Measurements from ENCODE around the gene MOGAT1.

The MOGAT1 gene

GRCh38 chr2:222706616-222707015, 35.2 kb downstream of the MOGAT1 start:
- CTCF ChIA-PET = interaction anchor here (0.8 to 13.8 kb wide), 12 partner anchors 10 to 225 kb away, joined by 3 to 165 read pairs (median 8); no protein-coding TSS in a partner anchor

GRCh38 chr2:222707102-222707688, 35.7 kb downstream of the MOGAT1 start:
- POLR2A ChIA-PET = no interaction called here
- CTCF ChIA-PET = interaction anchor here (0.7 to 13.8 kb wide), 40 partner anchors 10 to 265 kb away, joined by 3 to 165 read pairs (median 4); no protein-coding TSS in a partner anchor
- no peak for TF ChIP-seq CTCF (IDR thresholded peaks at IDR 0.05; ENCODE audit: control extremely low read depth, extremely low read depth, low read depth, missing control alignments)
- no peak for DNase-seq (ENCODE audit: extremely low spot score)

More at GRCh38 chr2:222706616-222707015, 35.2 kb downstream of the MOGAT1 start:
- no peak for TF ChIP-seq CTCF (IDR thresholded peaks at IDR 0.05; ENCODE audit: control extremely low read depth, extremely low read depth, low read depth, missing control alignments)
- DNase-seq (ENCODE audit: extremely low spot score) = no peak
- POLR2A ChIA-PET = no interaction called here

GRCh38 chr2:222707689-222708273, 36.3 kb downstream of the MOGAT1 start:
- peak; percentile 43 for DNase-seq (ENCODE audit: extremely low spot score)
- no peak for TF ChIP-seq CTCF (IDR thresholded peaks at IDR 0.05; ENCODE audit: control extremely low read depth, extremely low read depth, low read depth, missing control alignments)
- ChIA-PET CTCF (interaction anchor here (0.7 to 13.8 kb wide), 42 partner anchors 10 to 1760 kb away, joined by 3 to 165 read pairs (median 4); no protein-coding TSS in a partner anchor), POLR2A (no interaction called here)

GRCh38 chr2:222708274-222708710, 36.8 kb downstream of the MOGAT1 start:
- ChIA-PET CTCF (interaction anchor here (0.7 to 13.8 kb wide), 41 partner anchors 9 to 1759 kb away, joined by 3 to 165 read pairs (median 4); no protein-coding TSS in a partner anchor), POLR2A (no interaction called here)
- TF ChIP-seq CTCF (IDR thresholded peaks at IDR 0.05; ENCODE audit: control extremely low read depth, extremely low read depth, low read depth, missing control alignments) = peak; percentile 92
- peak; percentile 44 for DNase-seq (ENCODE audit: extremely low spot score)

GRCh38 chr2:222709191-222709891, 37.9 kb downstream of the MOGAT1 start:
- no peak for TF ChIP-seq CTCF (IDR thresholded peaks at IDR 0.05; ENCODE audit: control extremely low read depth, extremely low read depth, low read depth, missing control alignments)
- CTCF ChIA-PET = interaction anchor here (0.7 to 13.8 kb wide), 35 partner anchors 8 to 1758 kb away, joined by 3 to 165 read pairs (median 4); partner anchors contain the start of gene MOGAT1
- DNase-seq (ENCODE audit: extremely low spot score) = peak; percentile 46
- POLR2A ChIA-PET = no interaction called here

GRCh38 chr2:222710736-222711135, 39.3 kb downstream of the MOGAT1 start:
- POLR2A ChIA-PET = interaction anchor here (0.5 kb wide), 1 partner anchor 12 kb away, joined by 5 read pairs; no protein-coding TSS in a partner anchor
- CTCF ChIA-PET = interaction anchor here (0.9 to 13.8 kb wide), 5 partner anchors 14 to 190 kb away, joined by 3 to 165 read pairs (median 52); no protein-coding TSS in a partner anchor
- DNase-seq (ENCODE audit: extremely low spot score) = no peak
- no peak for TF ChIP-seq CTCF (IDR thresholded peaks at IDR 0.05; ENCODE audit: control extremely low read depth, extremely low read depth, low read depth, missing control alignments)
